OCI-LY3 (cell line): ENCODE measurements around the gene FKBP4.

Source experiments
- CTCF ChIP-seq: fragments of 200-600, 300-600 bp; sonication (generic); IDR thresholded peaks from 2 replicates; pipeline ENCODE4 v1.5.1; 2014; ENCODE audit warnings: antibody characterized with exemption, low read length, low read depth
- EZH2phosphoT487 ChIP-seq: fragments of 200-600 bp; shearing (Covaris generic); IDR thresholded peaks from 2 replicates; pipeline ENCODE4 v1.6.1; 2018; ENCODE audit warnings: antibody characterized with exemption, mixed run types, low read depth

- TF ChIP-seq CTCF: no peak
- TF ChIP-seq EZH2phosphoT487: no peak
Observed at GRCh38 chr12:2800046-2800570, 5.3 kb downstream of the FKBP4 start.
